GM18951 (cell line): ENCODE results near the gene DDX3X.

Experiments
- POLR2A ChIP-seq: IDR thresholded peaks from 4 replicates; pipeline ENCODE4 v1.6.1; 2011; ENCODE audit warnings: mild to moderate bottlenecking; ENCODE audit not compliant: insufficient read length, insufficient read depth; ENCODE audit errors: extremely low read depth
- in situ Hi-C: fragments of 300-500 bp; cut with MboI; formaldehyde crosslinking; loops from one replicate; pipeline ENCODE4 v1.12.0; 2022; ENCODE audit warnings: low sequenced_read_pairs, mixed read lengths, inconsistent platforms; ENCODE audit not compliant: unreplicated experiment

DDX3X gene

GRCh38 chrX:41333744-41334362 lies at the start of gene DDX3X:
Gene DDX3X, plus strand, starts transcription at chrX:41334162. Its CDS starts 91 bp downstream, at chrX:41334253.
- in situ Hi-C loops: no loop called here
- peak; percentile 100 for TF ChIP-seq POLR2A

GRCh38 chrX:41285928-41286327 lies 48.0 kb upstream of the DDX3X start:
- in situ Hi-C loops: loop anchor here (25.0 kb wide), 1 partner anchor 426 kb away; the partner anchor contains the start of gene GPR82

GRCh38 chrX:41288641-41289040 lies 45.3 kb upstream of the DDX3X start:
- in situ Hi-C loops: loop anchor here (25.0 kb wide), 1 partner anchor 424 kb away; the partner anchor contains the start of gene GPR82
- TF ChIP-seq POLR2A: no peak

GRCh38 chrX:41289095-41289494 lies 44.9 kb upstream of the DDX3X start:
- no peak for TF ChIP-seq POLR2A
- in situ Hi-C loops: loop anchor here (25.0 kb wide), 1 partner anchor 423 kb away; the partner anchor contains the start of gene GPR82

GRCh38 chrX:41291309-41291708 lies 42.7 kb upstream of the DDX3X start:
- in situ Hi-C loops: loop anchor here (25.0 kb wide), 1 partner anchor 421 kb away; the partner anchor contains the start of gene GPR82
- no peak for TF ChIP-seq POLR2A

GRCh38 chrX:41293269-41293668 lies 40.7 kb upstream of the DDX3X start:
- no peak for TF ChIP-seq POLR2A
- in situ Hi-C loops: loop anchor here (25.0 kb wide), 1 partner anchor 419 kb away; the partner anchor contains the start of gene GPR82

GRCh38 chrX:41300758-41301437 lies 33.1 kb upstream of the DDX3X start:
- in situ Hi-C loops: no loop called here
- no peak for TF ChIP-seq POLR2A

- TF ChIP-seq POLR2A: no peak
- in situ Hi-C loops: no loop called here
Measured at GRCh38 chrX:41301438-41301824, 32.5 kb upstream of the DDX3X start.

GRCh38 chrX:41302370-41302769 lies 31.6 kb upstream of the DDX3X start:
- in situ Hi-C loops: no loop called here
- no peak for TF ChIP-seq POLR2A

- in situ Hi-C loops: no loop called here
Measured at GRCh38 chrX:41303013-41303412, 30.9 kb upstream of the DDX3X start.

GRCh38 chrX:41304178-41304577 lies 29.8 kb upstream of the DDX3X start:
- no peak for TF ChIP-seq POLR2A
- in situ Hi-C loops: no loop called here

More at GRCh38 chrX:41303013-41303412, 30.9 kb upstream of the DDX3X start:
- TF ChIP-seq POLR2A: no peak

GRCh38 chrX:41308884-41309647 lies 24.9 kb upstream of the DDX3X start:
- in situ Hi-C loops: no loop called here
- TF ChIP-seq POLR2A: no peak

GRCh38 chrX:41312786-41313185 lies 21.2 kb upstream of the DDX3X start:
- in situ Hi-C loops: no loop called here
- TF ChIP-seq POLR2A: no peak
